ENCODE measurements around the gene BLTP3B.
"Not testable (repeated sequence)": the region's sequence is repeated elsewhere in the genome, so short reads cannot be mapped to it uniquely, and the experiment has no call there.

GRCh38 chr12:100176493-100176892 lies 33.8 kb upstream of the BLTP3B start:
- not testable (repeated sequence) for TF ChIP-seq EZH2 (IDR thresholded peaks at IDR 0.05; ENCODE audit: insufficient read depth, poor library complexity, severe bottlenecking); EZH2phosphoT487 (IDR thresholded peaks at IDR 0.05; ENCODE audit: insufficient read depth, low read depth)

All from GM23248 (cell line).